OCI-LY7 (cell line): ENCODE measurements around the gene LAMA2.

ENCODE experiments used
- EZH2phosphoT487 ChIP-seq: fragments of 200-600 bp; sonication (generic); IDR thresholded peaks from 2 replicates; pipeline ENCODE4 v1.6.1; 2018; ENCODE audit warnings: low read depth, borderline replicate concordance, mild to moderate bottlenecking, mixed run types, antibody characterized with exemption, low read length, moderate library complexity, mixed read lengths
- TF ChIP-seq, protein P1 (sequence below): fragments of 200-600 bp; sonication (generic); conservative IDR thresholded peaks from 2 replicates; pipeline ENCODE4 v1.5.1; 2014; ENCODE audit warnings: mild to moderate bottlenecking, antibody characterized with exemption, low read length, moderate library complexity, mixed read lengths

DNA sequence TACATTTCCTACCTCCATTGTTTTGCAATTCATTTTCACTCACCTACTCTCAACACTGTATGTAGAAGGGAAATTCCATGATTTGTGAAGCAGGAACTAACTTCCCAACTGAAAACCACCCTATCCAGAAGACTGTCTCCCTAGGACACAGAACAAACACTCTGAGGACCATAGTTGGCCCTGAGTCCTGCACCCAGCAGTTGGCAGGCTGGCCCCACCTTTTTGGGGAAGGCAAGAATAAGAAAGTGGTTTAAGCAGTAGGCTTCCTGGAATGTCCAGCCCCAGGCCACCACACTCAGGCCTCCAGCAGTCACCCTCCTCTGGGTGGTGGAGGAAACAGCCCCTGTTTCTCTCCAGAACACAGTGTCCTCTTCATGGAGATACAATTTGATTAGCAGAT is 568.2 kb downstream of the LAMA2 start:
- TF ChIP-seq, protein P1, sequence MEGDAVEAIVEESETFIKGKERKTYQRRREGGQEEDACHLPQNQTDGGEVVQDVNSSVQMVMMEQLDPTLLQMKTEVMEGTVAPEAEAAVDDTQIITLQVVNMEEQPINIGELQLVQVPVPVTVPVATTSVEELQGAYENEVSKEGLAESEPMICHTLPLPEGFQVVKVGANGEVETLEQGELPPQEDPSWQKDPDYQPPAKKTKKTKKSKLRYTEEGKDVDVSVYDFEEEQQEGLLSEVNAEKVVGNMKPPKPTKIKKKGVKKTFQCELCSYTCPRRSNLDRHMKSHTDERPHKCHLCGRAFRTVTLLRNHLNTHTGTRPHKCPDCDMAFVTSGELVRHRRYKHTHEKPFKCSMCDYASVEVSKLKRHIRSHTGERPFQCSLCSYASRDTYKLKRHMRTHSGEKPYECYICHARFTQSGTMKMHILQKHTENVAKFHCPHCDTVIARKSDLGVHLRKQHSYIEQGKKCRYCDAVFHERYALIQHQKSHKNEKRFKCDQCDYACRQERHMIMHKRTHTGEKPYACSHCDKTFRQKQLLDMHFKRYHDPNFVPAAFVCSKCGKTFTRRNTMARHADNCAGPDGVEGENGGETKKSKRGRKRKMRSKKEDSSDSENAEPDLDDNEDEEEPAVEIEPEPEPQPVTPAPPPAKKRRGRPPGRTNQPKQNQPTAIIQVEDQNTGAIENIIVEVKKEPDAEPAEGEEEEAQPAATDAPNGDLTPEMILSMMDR = no peak
- no peak for TF ChIP-seq EZH2phosphoT487
